Small intestine (tissue), 7 donors: Measurements from ENCODE around the gene MGAT5B. TPM values are rescaled to one million over a fixed set of nuclear protein-coding genes. Genes with fewer than 3 reads are reported as not detected.
A peak's percentile ranks its signal among the peaks of the same experiment; 100 is the strongest.

Experiments
- DNase-seq, 2 donors: peaks; one replicate each; pipeline versions ENCODE4 v3.0.0 to v3.0.0-alpha.2; 2013
- FAIRE-seq: peaks from 2 replicates; lab custom pipeline; 2012; peaks lifted over from hg19 to GRCh38; lab: Jason Lieb, UNC
- H3K27ac ChIP-seq, 3 donors: one replicate each; pipeline ENCODE4 v1.5.1; 2013; ENCODE audit warnings: low read length in 2 of 3, mild to moderate bottlenecking in 2 of 3, control low read depth in 1 of 3, inconsistent platforms in 1 of 3, low read depth in 1 of 3, moderate library complexity in 1 of 3
- H3K27me3 ChIP-seq, 3 donors: one replicate each; pipeline ENCODE4 v1.6.1; 2013; ENCODE audit warnings: low read length in 3 of 3, inconsistent platforms in 1 of 3; ENCODE audit not compliant: control insufficient read depth in 3 of 3, insufficient read depth in 3 of 3
- H3K36me3 ChIP-seq, 3 donors: one replicate each; pipeline ENCODE4 v1.6.1; 2013; ENCODE audit warnings: low read length in 3 of 3, inconsistent platforms in 1 of 3, low read depth in 1 of 3, mild to moderate bottlenecking in 1 of 3, moderate library complexity in 1 of 3; ENCODE audit not compliant: control insufficient read depth in 3 of 3, insufficient read depth in 2 of 3
- H3K4me1 ChIP-seq, 3 donors: one replicate each; pipeline ENCODE4 v1.6.1; 2013; ENCODE audit warnings: low read length in 2 of 3, inconsistent platforms in 1 of 3, low read depth in 1 of 3, mild to moderate bottlenecking in 1 of 3, moderate library complexity in 1 of 3; ENCODE audit not compliant: control insufficient read depth in 3 of 3, insufficient read depth in 2 of 3
- H3K4me3 ChIP-seq, 3 donors: one replicate each; pipeline ENCODE4 v1.5.1; 2013; ENCODE audit warnings: low read length in 3 of 3, control low read depth in 1 of 3, inconsistent platforms in 1 of 3, low read depth in 1 of 3, mild to moderate bottlenecking in 1 of 3, moderate library complexity in 1 of 3
- H3K9me3 ChIP-seq, 2 donors: one replicate each; pipeline ENCODE4 v1.6.1; 2013; ENCODE audit warnings: low read depth in 1 of 2, low read length in 1 of 2; ENCODE audit not compliant: control insufficient read depth in 2 of 2, insufficient read depth in 1 of 2
- WGBS, 3 donors: extraction: QIAGEN DNeasy Blood & Tissue Kit; methylation state at CpG; one replicate each; pipeline ENCODE4 v1.1.7; 2013; 5-methylcytosine and 5-hydroxymethylcytosine counted together
- polyA plus RNA-seq, 4 donors: library from polyadenylated mRNA; stranded (reverse) in 3 of 4; unstranded in 1 of 4; fragments of 200-250 nt in 3 of 4; fragments of 120-200 nt in 1 of 4; gene quantifications; one replicate each; pipeline versions ENCODE4 v1.2.1 to v1.2.3, GENCODE V29; 2013
- donor health status: healthy with polysubstance abuse.
- donor health status: control.
- donor health status: control.
- donor health status: Bipolar disorder and iron deficiency.
- donor health status: healthy.

MGAT5B gene
- polyA plus RNA-seq, 4 donors: 0.40 TPM; not detected in 2

DNA sequence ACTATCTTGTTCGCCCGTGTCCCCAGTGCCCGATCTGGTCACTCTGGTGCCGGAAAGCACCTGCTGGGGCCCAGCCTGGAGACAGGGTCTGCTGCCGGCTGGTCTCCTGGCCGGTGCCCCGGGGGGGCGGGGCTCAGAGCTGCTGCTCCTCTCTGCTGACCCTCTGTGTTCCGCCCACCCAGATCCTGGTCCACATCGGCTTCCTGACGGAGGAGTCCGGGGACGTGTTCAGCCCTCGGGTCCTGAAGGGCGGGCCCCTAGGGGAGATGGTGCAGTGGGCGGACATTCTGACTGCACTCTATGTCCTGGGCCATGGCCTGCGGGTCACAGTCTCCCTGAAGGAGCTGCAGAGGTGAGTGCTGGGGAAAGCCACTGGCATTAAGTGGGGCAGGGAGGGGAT, 37.6 kb downstream of the MGAT5B start:
- 53 to 68% (median 59%) methylated on average over 17 of the region's 17 CpGs for WGBS, 3 donors
- no peak for FAIRE-seq
- H3K9me3 ChIP-seq: no peaks in the 10 kb centered on the region

GRCh38 chr17:76906463-76906862, 38.3 kb downstream of the MGAT5B start:
- no peaks in the 10 kb centered on the region for H3K9me3 ChIP-seq
- H3K4me1 ChIP-seq: no peaks in the 10 kb centered on the region
- FAIRE-seq: no peak
- no peaks in the 10 kb centered on the region for H3K27me3 ChIP-seq
- H3K36me3 ChIP-seq: no peaks in the 10 kb centered on the region
- no peak for DNase-seq
- WGBS, 3 donors: 42 to 63% (median 48%) methylated on average over 6 of the region's 6 CpGs
- H3K27ac ChIP-seq: no peak overlapping the region
- H3K4me3 ChIP-seq: no peak overlapping the region

More for the DNA sequence above, 37.6 kb downstream of the MGAT5B start:
- Histone ChIP-seq H3K36me3 (no peaks in the 10 kb centered on the region), H3K27me3 (no peaks in the 10 kb centered on the region), H3K4me3 (no peak overlapping the region), H3K27ac (no peak overlapping the region), H3K4me1 (no peaks in the 10 kb centered on the region)
- DNase-seq: no peak

- Histone ChIP-seq H3K27me3 (no peaks in the 10 kb centered on the region), H3K4me3 (no peak overlapping the region), H3K4me1 (no peaks in the 10 kb centered on the region), H3K27ac (no peak overlapping the region), H3K9me3 (no peaks in the 10 kb centered on the region), H3K36me3 (no peaks in the 10 kb centered on the region)
- no peak for FAIRE-seq
- DNase-seq: no peak
- 86 to 91% (median 90%) methylated on average over 3 of the region's 3 CpGs for WGBS, 3 donors
Observed at GRCh38 chr17:76907352-76907751, 39.1 kb downstream of the MGAT5B start.

DNA sequence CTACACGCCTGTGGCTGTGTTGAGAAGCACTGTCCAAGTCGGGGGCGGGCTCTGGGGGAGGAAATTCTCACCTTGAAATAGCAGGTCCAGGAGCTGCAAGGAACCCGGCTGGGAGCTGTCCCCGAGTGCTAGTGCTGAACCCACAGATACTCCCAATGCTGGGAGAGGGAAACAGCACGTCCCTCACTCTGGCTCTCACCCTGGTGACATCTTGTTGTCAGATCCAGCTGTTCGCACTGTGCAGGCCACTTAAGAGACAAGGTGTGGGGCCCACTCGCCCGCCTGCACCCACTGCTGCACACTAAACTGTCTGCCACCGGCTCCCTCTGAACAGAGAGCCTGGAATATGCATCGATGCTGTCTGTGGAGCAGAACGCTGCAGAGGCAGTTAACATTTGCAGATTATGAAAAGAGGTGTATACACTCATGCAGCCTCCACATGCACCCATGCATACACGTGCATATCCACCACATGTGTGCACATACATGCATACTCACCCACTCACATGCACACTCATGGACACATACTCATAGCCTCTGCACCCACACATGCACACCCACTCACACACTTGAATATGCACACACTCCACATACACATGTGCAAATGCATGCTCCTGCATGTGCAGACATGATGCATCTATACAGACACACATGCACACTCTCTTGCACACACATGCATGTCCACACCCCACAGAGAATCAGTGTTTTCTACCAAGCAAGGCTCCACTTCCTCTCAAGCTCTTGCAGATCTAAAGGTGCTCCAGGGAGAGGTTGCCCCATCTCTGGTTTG, 42.0 kb downstream of the MGAT5B start:
- peaks cover 0 to 2% (median 0%) of the 10 kb centered on the region in 3 donors for H3K27me3 ChIP-seq
- no peaks in the 10 kb centered on the region for H3K36me3 ChIP-seq
- WGBS, 3 donors: 23 to 30% (median 27%) methylated on average over 13 of the region's 13 CpGs
- H3K4me3 ChIP-seq: no peak overlapping the region
- no peaks in the 10 kb centered on the region for H3K9me3 ChIP-seq
- peak; percentile 8 to 61 for DNase-seq
- no peak overlapping the region for H3K27ac ChIP-seq
- no peaks in the 10 kb centered on the region for H3K4me1 ChIP-seq
- no peak for FAIRE-seq

- no peak overlapping the region for H3K27ac ChIP-seq
- H3K4me3 ChIP-seq: no peak overlapping the region
- no peak for FAIRE-seq
- H3K27me3 ChIP-seq: peaks cover 0 to 2% (median 0%) of the 10 kb centered on the region in 3 donors
- no peaks in the 10 kb centered on the region for H3K4me1 ChIP-seq
- no peaks in the 10 kb centered on the region for H3K36me3 ChIP-seq
- H3K9me3 ChIP-seq: no peaks in the 10 kb centered on the region
- DNase-seq: no peak
- WGBS, 3 donors: 51 to 72% (median 53%) methylated on average over 5 of the region's 5 CpGs
Observed at GRCh38 chr17:76911299-76912017, 43.3 kb downstream of the MGAT5B start.

- Histone ChIP-seq H3K27ac (no peak overlapping the region), H3K4me1 (no peaks in the 10 kb centered on the region), H3K27me3 (peaks cover 0 to 2% (median 0%) of the 10 kb centered on the region in 3 donors), H3K9me3 (no peaks in the 10 kb centered on the region), H3K36me3 (no peaks in the 10 kb centered on the region), H3K4me3 (no peak overlapping the region)
- FAIRE-seq (no peak), DNase-seq (no peak)
- WGBS, 3 donors: 91 to 92% (median 91%) methylated on average over 25 to 28 of the region's 28 CpGs
Observed at GRCh38 chr17:76912421-76913164, 44.4 kb downstream of the MGAT5B start.

- Histone ChIP-seq H3K4me1 (no peaks in the 10 kb centered on the region), H3K9me3 (no peaks in the 10 kb centered on the region), H3K27me3 (peaks cover 0 to 2% (median 0%) of the 10 kb centered on the region in 3 donors), H3K4me3 (no peak overlapping the region), H3K36me3 (no peaks in the 10 kb centered on the region), H3K27ac (no peak overlapping the region)
- FAIRE-seq: no peak
- 14 to 51% (median 28%) methylated on average over 6 of the region's 6 CpGs for WGBS, 3 donors
- DNase-seq: peak; percentile 4 to 24
Observed at GRCh38 chr17:76914937-76915336, 46.7 kb downstream of the MGAT5B start.

GRCh38 chr17:76915840-76916510, 47.8 kb downstream of the MGAT5B start:
- H3K27me3 ChIP-seq: peaks cover 0 to 4% (median 0%) of the 10 kb centered on the region in 3 donors
- no peak overlapping the region for H3K27ac ChIP-seq
- H3K4me3 ChIP-seq: no peak overlapping the region
- DNase-seq (no peak), FAIRE-seq (no peak)
- no peaks in the 10 kb centered on the region for H3K36me3 ChIP-seq
- H3K9me3 ChIP-seq: no peaks in the 10 kb centered on the region
- H3K4me1 ChIP-seq: no peaks in the 10 kb centered on the region
- 86 to 91% (median 87%) methylated on average over 25 to 28 of the region's 28 CpGs for WGBS, 3 donors
